Subcutaneous abdominal adipose tissue (tissue), 5 donors: Measurements from ENCODE around the gene RPE65.
A peak's percentile ranks its signal among the peaks of the same experiment; 100 is the strongest.
"Not testable (repeated sequence)": the region's sequence is repeated elsewhere in the genome, so short reads cannot be mapped to it uniquely, and the experiment has no call there.

Source experiments
- H3K27ac ChIP-seq: one replicate; pipeline ENCODE4 v1.7.0; 2013; ENCODE audit warnings: low read depth, mild to moderate bottlenecking, inconsistent platforms, low read length, moderate library complexity
- H3K27me3 ChIP-seq, 5 donors: one replicate each; pipeline ENCODE4 v1.7.0; 2013; ENCODE audit warnings: low read length in 5 of 5, inconsistent platforms in 1 of 5; ENCODE audit not compliant: control insufficient read depth in 5 of 5, insufficient read depth in 4 of 5
- H3K36me3 ChIP-seq, 5 donors: one replicate each; pipeline ENCODE4 v1.7.0; 2013; ENCODE audit warnings: low read length in 5 of 5; ENCODE audit not compliant: control insufficient read depth in 5 of 5, insufficient read depth in 5 of 5
- H3K4me1 ChIP-seq, 5 donors: one replicate each; pipeline ENCODE4 v1.7.0; 2013; ENCODE audit warnings: low read length in 5 of 5, mild to moderate bottlenecking in 3 of 5, moderate library complexity in 1 of 5; ENCODE audit not compliant: control insufficient read depth in 5 of 5, insufficient read depth in 5 of 5
- H3K4me3 ChIP-seq, 5 donors: one replicate each; pipeline ENCODE4 v1.7.0; 2013; ENCODE audit warnings: low read length in 5 of 5, low read depth in 1 of 5
- H3K9ac ChIP-seq, 5 donors: one replicate each; pipeline ENCODE4 v1.7.0; 2013; ENCODE audit warnings: low read length in 5 of 5, mild to moderate bottlenecking in 4 of 5, moderate library complexity in 3 of 5
- H3K9me3 ChIP-seq, 5 donors: one replicate each; pipeline ENCODE4 v1.7.0; 2013; ENCODE audit warnings: low read length in 5 of 5; ENCODE audit not compliant: control insufficient read depth in 5 of 5
- donor health status: healthy.
- donor health status: healthy.
- donor health status: healthy.
- donor health status: healthy.
- donor health status: healthy.

The RPE65 gene

GRCh38 chr1:68484618-68485017 lies 34.9 kb upstream of the RPE65 start:
- Histone ChIP-seq H3K4me1 (no peaks in the 10 kb centered on the region), H3K9me3 (no peaks in the 10 kb centered on the region), H3K4me3 (no peak overlapping the region), H3K36me3 (no peaks in the 10 kb centered on the region), H3K27me3 (no peaks in the 10 kb centered on the region), H3K27ac (no peak overlapping the region), H3K9ac (no peak overlapping the region)

GRCh38 chr1:68481041-68481440 lies 31.3 kb upstream of the RPE65 start:
- Histone ChIP-seq H3K36me3 (no peaks in the 10 kb centered on the region), H3K4me1 (no peaks in the 10 kb centered on the region), H3K27me3 (no peaks in the 10 kb centered on the region), H3K9ac (no peak overlapping the region), H3K9me3 (no peaks in the 10 kb centered on the region), H3K27ac (no peak overlapping the region), H3K4me3 (no peak overlapping the region)

- Histone ChIP-seq H3K4me1 (no peaks in the 10 kb centered on the region), H3K27ac (no peak overlapping the region), H3K4me3 (no peak overlapping the region), H3K9me3 (no peaks in the 10 kb centered on the region), H3K27me3 (no peaks in the 10 kb centered on the region), H3K9ac (no peak overlapping the region), H3K36me3 (no peaks in the 10 kb centered on the region)
These were observed 29.7 kb upstream of the RPE65 start for GRCh38 chr1:68479501-68479900.

DNA sequence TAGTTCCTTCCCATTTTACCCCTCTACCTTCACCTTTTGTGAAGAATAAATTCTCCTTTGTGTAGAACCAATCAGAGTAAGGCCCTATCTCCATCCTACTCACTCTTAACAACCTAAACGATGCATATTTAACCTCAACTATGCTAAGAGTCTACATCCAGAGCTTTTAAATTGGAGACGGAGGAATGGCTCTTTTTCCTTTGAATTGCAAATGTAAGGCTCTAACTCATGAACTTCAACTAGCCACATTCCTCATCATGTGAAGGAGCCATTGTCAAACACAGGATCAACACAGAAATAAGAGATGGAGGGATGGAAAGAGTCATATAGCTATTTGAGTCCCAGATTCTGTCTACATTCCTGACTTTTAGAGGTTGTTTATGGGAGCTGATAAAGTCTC lies 28.9 kb upstream of the RPE65 start:
- H3K4me1 ChIP-seq = no peaks in the 10 kb centered on the region
- no peaks in the 10 kb centered on the region for H3K36me3 ChIP-seq
- H3K9ac ChIP-seq = no peak overlapping the region
- no peaks in the 10 kb centered on the region for H3K9me3 ChIP-seq
- H3K4me3 ChIP-seq = no peak overlapping the region
- no peak overlapping the region for H3K27ac ChIP-seq
- no peaks in the 10 kb centered on the region for H3K27me3 ChIP-seq

DNA sequence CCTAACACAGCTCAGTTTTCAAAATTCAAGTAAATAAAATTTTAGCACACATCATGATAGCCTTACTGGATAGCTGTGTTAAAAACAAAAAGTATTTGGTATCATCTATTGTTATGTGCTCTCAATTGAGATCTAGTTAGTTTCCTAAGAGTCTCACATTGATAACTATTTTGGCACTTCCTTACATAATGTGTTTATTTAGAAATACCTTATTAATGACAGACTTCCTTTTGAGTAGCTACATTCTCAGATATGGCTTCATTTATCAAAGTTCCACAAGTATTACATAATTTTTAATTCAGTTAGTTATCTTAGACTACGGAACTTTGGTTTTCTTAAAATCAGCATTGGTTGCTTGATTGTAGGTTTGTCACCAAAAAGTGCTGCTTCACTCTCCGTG lies 26.9 kb upstream of the RPE65 start:
- not testable (repeated sequence) for H3K9me3 ChIP-seq, H3K27ac ChIP-seq, H3K4me3 ChIP-seq, H3K4me1 ChIP-seq, H3K36me3 ChIP-seq, H3K27me3 ChIP-seq, H3K9ac ChIP-seq

DNA sequence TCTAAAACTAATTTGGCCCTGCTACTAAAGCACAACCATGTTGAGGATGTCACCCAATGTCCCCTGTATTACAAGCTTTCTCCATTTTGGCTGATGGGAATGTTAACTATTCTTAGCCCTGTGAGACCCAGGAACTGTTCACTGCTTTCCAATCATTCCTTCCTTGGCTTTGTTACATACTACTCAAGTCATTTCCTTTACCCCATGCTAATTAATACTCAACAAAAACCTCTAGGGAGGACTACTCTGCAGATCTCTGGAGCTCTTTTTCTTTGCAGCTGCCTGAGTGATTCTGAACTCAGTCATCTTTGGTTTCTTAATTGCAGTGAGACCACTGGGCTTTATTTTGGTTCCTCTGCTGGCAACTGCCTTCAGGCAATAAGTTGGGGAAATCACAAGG lies 23.3 kb upstream of the RPE65 start:
- H3K9me3 ChIP-seq = no peaks in the 10 kb centered on the region
- H3K4me3 ChIP-seq = no peak overlapping the region
- H3K4me1 ChIP-seq = no peaks in the 10 kb centered on the region
- H3K27me3 ChIP-seq = no peaks in the 10 kb centered on the region
- H3K27ac ChIP-seq = no peak overlapping the region
- H3K9ac ChIP-seq = no peak overlapping the region
- H3K36me3 ChIP-seq = no peaks in the 10 kb centered on the region

GRCh38 chr1:68470388-68470970 lies 20.7 kb upstream of the RPE65 start:
- Histone ChIP-seq H3K9ac (peak overlapping the region in 1 of 5 donors; percentile 1), H3K36me3 (no peaks in the 10 kb centered on the region), H3K27ac (no peak overlapping the region), H3K27me3 (no peaks in the 10 kb centered on the region), H3K4me1 (no peaks in the 10 kb centered on the region), H3K9me3 (no peaks in the 10 kb centered on the region), H3K4me3 (no peak overlapping the region)

- no peaks in the 10 kb centered on the region for H3K4me1 ChIP-seq
- H3K4me3 ChIP-seq = no peak overlapping the region
- H3K36me3 ChIP-seq = no peaks in the 10 kb centered on the region
- H3K9me3 ChIP-seq = peaks cover 0 to 14% (median 8%) of the 10 kb centered on the region in 5 donors
- H3K9ac ChIP-seq = no peak overlapping the region
- H3K27ac ChIP-seq = no peak overlapping the region
- H3K27me3 ChIP-seq = no peaks in the 10 kb centered on the region
These were observed 15.1 kb upstream of the RPE65 start for GRCh38 chr1:68464891-68465290.

- H3K4me1 ChIP-seq = no peaks in the 10 kb centered on the region
These were observed 11.2 kb upstream of the RPE65 start for GRCh38 chr1:68460935-68461334.

GRCh38 chr1:68459796-68460195 lies 10.0 kb upstream of the RPE65 start:
- Histone ChIP-seq H3K36me3 (no peaks in the 10 kb centered on the region), H3K4me1 (no peaks in the 10 kb centered on the region), H3K27me3 (no peaks in the 10 kb centered on the region), H3K9ac (no peak overlapping the region), H3K4me3 (no peak overlapping the region), H3K27ac (no peak overlapping the region), H3K9me3 (peaks cover 0 to 14% (median 8%) of the 10 kb centered on the region in 5 donors)

More at GRCh38 chr1:68460935-68461334, 11.2 kb upstream of the RPE65 start:
- Histone ChIP-seq H3K9ac (no peak overlapping the region), H3K9me3 (peaks cover 0 to 14% (median 8%) of the 10 kb centered on the region in 5 donors), H3K36me3 (no peaks in the 10 kb centered on the region), H3K27ac (no peak overlapping the region), H3K4me3 (no peak overlapping the region), H3K27me3 (no peaks in the 10 kb centered on the region)

DNA sequence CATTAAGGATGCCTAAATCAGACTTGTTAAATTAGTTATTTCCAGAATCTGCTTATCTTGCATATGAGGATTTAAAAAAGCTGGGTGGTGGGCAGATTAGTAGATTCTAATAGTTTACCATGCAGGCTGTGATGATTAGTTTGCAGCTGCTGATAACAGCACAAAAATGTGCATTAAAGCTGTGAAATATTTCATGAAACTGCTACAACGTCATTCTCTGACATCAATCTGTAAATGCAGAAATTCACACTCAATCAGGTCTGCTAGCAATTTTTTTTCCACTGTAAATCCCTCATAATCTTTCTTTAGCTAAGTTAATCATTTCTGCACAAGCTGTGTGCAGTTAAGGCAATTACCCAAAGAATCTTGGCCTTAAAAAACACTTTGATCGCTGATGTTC lies 9.3 kb upstream of the RPE65 start:
- Histone ChIP-seq H3K4me1 (no peaks in the 10 kb centered on the region), H3K27me3 (no peaks in the 10 kb centered on the region), H3K9ac (no peak overlapping the region), H3K9me3 (peaks cover 0 to 9% (median 8%) of the 10 kb centered on the region in 5 donors), H3K4me3 (no peak overlapping the region), H3K27ac (no peak overlapping the region), H3K36me3 (no peaks in the 10 kb centered on the region)
